HG03175 (cell line): ENCODE measurements around the gene AMY2A.
"Not testable (repeated sequence)": the region's sequence is repeated elsewhere in the genome, so short reads cannot be mapped to it uniquely, and the experiment has no call there.

Source experiments
- ATAC-seq: cut with Tn5 transposase; IDR thresholded peaks from one replicate; pipeline ENCODE4 v1.9.1; 2021; ENCODE audit warnings: mild to moderate bottlenecking, moderate library complexity; ENCODE audit not compliant: unreplicated experiment

The AMY2A gene

DNA sequence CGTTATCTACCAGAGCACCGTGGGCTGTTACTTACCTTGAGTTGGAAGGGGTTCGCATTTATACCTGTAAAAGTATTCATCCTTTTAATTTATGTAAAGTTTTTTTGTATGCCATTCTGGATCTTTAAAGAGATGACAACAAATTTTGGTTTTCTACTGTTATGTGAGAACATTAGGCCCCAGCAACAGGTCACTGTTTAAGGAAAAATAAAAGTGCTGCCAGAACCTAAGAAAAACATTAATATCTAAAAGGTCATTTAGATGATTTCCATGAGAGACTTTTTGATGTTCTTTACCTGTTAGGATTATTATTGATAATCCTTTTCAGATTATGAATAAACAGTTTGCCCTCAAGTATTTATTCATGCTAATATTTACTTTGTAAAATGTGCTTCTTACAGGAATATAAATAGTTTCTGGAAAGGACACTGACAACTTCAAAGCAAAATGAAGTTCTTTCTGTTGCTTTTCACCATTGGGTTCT is at the start of gene AMY2A:
AMY2A (plus strand) TSS at position 434 of the 484 bp plus-strand sequence; CDS start at position 448, 14 bp downstream.
- ATAC-seq, result not testable (repeated sequence)

DNA sequence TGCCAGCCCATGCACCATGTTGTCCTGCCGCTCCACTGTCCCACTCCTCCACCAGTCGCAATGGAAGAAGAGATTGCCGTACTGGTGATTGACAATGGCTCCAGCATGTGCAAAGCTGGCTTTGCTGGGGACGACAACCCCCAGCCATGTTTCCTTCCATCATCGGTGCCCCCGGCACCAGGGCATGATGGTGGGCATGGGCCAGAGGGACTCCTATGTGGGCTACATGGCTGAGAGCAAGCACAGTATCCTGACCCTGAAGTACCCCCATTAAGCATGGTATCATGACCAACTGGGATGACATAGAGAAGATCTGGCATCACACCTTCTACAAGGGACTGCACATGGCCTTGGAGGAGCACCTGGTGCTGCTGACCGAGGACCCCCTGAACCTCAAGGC is 47.7 kb upstream of the AMY2A start:
- no peak for ATAC-seq

GRCh38 chr1:103571289-103571688 is 45.9 kb upstream of the AMY2A start, which contains the start of gene AMY2B:
Gene AMY2B (plus strand): TSS chr1:103571589. CDS start chr1:103571603, 14 bp downstream.
- ATAC-seq, result not testable (repeated sequence)

DNA sequence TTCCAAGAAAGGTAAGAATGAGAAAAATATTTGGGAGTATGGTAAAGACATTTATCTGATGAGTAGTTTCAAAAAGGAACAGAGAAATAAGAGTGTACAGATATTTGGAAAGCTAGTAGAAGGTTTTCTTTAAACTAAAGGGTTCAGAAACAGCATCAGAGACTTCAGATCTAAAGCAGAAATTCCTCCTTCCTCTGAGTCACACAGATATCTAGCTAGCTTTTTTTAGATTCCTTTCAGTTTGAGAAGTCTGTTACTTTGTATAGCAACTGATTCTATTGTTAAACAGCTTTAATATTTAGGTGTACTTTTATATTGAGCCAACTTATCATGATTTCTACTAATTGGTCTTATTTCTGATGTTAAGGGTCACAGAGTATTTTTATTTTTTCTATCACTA is 41.2 kb upstream of the AMY2A start:
- no peak for ATAC-seq

GRCh38 chr1:103576784-103577183 is 40.4 kb upstream of the AMY2A start:
- not testable (repeated sequence) for ATAC-seq

DNA sequence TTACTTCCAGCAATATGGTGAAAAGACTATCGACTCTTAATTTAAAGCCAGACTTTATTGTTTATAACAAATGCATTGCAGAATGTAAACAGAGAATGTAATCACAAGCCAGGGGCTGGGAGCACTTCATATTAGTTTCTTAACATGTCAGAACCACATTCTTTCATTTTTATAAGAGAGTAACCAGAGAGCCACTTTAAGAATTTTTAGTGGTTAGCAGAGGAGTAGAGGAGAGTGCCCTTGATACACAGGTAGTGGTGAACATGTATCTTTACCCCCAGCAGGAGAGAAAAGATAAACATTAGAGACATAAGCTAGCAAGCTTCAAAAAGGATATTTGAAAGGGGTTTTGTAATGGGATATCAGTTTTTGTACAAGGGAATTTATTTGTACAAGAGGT is 34.8 kb upstream of the AMY2A start:
- ATAC-seq, result no peak

DNA sequence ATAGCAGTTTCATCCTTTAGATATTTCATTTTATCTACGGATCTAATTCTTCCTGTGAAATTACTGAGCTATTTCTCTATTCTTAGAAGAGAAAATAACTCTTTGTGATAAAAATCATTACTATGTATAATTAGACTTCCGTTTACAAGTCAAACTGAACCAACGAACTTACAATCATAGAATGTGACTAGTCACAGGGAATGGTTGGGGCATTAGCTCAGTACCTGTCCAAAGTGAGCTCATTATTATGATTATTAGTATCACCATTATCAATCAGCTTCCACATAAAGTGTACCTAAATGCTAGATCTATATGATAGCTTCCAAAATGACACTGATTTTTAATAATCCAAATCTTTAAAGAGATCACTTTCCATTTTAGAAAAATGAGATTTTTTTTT is 33.3 kb upstream of the AMY2A start:
- ATAC-seq, result no peak

DNA sequence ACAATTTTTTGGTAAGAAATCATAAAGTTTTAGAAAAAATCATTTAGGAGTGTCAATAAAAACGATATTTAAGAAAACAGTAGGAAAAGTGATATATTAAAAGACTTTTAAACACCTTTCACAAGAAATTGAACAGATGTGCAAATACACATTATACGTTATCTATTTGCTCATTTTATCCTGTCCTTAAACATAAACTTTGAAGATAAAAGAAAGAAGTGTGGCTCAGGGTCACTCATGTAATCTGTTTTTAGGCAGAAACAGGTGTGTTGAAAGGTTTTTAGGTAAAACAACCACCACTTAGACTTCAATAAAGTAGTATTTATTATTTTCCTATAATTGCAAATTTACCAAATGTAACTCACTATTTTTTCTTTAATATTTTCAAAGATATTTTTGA is 32.7 kb upstream of the AMY2A start:
- ATAC-seq, result no peak

DNA sequence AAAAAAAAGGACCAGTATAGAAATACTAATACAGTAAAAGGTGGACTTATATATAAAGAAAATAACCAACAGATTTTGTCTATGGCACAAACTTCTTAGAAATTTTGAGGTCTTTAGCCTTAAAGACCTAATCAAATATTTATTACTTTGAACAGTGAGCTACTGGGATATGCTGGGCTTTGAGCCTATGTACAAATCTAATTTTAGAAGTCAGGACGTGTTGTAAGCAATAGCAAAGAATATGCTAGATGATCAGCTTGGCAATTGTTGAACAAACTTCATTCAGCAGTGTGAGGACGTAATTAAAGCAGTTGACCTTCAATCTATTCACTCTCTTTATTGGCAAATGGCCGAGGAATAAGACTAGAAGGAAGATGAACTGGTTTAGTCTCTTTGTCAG is 14.5 kb upstream of the AMY2A start:
- not testable (repeated sequence) for ATAC-seq

DNA sequence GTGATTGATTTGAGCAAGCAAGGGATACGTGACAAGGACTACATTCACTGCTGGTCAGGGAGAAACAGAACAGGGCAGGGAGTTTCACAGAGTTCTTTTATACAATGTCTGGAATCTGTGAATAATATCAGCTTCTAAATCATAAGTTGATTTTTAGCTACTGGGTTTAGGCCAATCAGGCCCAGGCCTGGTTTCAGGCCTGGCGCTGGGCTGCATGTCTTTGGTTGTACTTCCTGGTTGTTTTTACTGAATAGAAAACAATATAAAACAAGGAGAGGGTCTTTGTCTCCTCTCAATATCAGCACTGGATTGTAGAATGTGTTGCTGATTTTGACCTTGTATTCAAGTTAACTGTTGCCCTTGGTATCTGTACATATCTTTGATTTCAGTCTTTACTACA is 865 bp upstream of the AMY2A start:
- ATAC-seq, result no peak

DNA sequence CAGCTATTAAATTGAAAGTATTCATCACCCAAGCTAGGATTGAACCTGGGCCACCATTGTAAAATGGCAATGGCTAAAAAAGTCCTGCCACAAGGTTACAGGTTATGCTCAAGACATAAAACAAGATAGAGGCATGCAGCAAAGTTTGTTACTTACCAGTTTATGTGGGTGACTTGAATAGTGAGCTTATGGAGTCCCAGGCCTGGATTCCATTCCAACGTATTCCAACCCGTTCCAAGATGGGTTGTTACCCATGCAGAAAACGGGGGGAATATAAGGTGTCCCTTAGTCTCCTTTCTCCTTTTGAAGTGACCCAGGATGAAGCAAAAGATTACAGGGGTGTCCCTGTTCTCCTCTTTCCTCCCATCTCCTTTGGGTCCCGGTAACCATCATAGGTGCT is 10.2 kb downstream of the AMY2A start:
- not testable (repeated sequence) for ATAC-seq

- ATAC-seq, result not testable (repeated sequence)
These were observed 24.0 kb downstream of the AMY2A start for GRCh38 chr1:103641194-103641593.

GRCh38 chr1:103643908-103644307 is 26.7 kb downstream of the AMY2A start:
- ATAC-seq, result not testable (repeated sequence)

- not testable (repeated sequence) for ATAC-seq
These were observed 33.1 kb downstream of the AMY2A start for GRCh38 chr1:103650305-103650704.

GRCh38 chr1:103650889-103651288 is 33.7 kb downstream of the AMY2A start:
- ATAC-seq, result not testable (repeated sequence)

GRCh38 chr1:103654133-103654532 is 36.9 kb downstream of the AMY2A start:
- ATAC-seq, result not testable (repeated sequence)

DNA sequence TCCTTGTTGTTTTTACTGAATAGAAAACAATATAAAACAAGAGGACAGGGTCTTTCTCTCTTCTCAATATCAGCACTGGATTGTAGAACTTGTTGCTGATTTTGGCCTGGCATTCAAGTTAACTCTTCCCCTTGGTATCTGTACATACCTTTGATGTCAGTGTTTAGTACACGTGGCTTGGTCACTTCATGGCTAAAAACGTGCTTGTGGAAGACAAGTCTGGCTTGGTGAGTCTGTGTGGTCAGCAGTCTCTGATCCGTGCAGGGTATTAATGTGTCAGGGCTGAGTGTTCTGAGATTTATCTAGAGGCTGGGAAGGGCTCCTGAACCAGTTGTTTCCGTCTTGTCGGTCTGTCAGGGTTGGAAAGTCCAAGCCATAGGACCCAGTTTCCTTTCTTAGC is 38.2 kb downstream of the AMY2A start, which contains the start of gene AMY1A:
AMY1A (plus strand) TSS at position 301 of the 400 bp plus-strand sequence. CDS start 571 bp downstream, outside the sequence.
- ATAC-seq, result not testable (repeated sequence)
